KBM-7 (cell line): Measurements from ENCODE around the gene NEDD8.
A peak's percentile ranks its signal among the peaks of the same experiment; 100 is the strongest.
"Not testable (repeated sequence)": the region's sequence is repeated elsewhere in the genome, so short reads cannot be mapped to it uniquely, and the experiment has no call there.

ENCODE experiments used
- DNase-seq: peaks from one replicate; pipeline ENCODE4 v3.0.0-alpha.2; 2015
- in situ Hi-C: fragments of 300-500 bp; cut with MboI; formaldehyde crosslinking; loops from 2 replicates; pipeline ENCODE4 v1.14.3; 2020; ENCODE audit warnings: low sequenced_read_pairs, low pct_unique_long_range_greater_than_20kb, mixed read lengths

The NEDD8 gene

GRCh38 chr14:24207625-24208024 lies 24.5 kb downstream of the NEDD8 start:
- in situ Hi-C loops = no loop called here
- no peak for DNase-seq

DNA sequence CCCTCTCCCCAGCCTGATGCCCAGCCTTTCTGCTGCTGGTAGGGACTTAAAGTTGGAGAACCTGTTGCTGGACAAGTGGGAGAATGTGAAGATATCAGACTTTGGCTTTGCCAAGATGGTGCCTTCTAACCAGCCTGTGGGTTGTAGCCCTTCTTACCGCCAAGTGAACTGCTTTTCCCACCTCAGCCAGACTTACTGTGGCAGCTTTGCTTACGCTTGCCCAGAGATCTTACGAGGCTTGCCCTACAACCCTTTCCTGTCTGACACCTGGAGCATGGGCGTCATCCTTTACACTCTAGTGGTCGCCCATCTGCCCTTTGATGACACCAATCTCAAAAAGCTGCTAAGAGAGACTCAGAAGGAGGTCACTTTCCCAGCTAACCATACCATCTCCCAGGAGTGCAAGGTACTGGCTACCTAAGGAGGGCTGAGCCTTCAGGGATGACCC lies 25.0 kb downstream of the NEDD8 start:
- in situ Hi-C loops = no loop called here
- no peak for DNase-seq

DNA sequence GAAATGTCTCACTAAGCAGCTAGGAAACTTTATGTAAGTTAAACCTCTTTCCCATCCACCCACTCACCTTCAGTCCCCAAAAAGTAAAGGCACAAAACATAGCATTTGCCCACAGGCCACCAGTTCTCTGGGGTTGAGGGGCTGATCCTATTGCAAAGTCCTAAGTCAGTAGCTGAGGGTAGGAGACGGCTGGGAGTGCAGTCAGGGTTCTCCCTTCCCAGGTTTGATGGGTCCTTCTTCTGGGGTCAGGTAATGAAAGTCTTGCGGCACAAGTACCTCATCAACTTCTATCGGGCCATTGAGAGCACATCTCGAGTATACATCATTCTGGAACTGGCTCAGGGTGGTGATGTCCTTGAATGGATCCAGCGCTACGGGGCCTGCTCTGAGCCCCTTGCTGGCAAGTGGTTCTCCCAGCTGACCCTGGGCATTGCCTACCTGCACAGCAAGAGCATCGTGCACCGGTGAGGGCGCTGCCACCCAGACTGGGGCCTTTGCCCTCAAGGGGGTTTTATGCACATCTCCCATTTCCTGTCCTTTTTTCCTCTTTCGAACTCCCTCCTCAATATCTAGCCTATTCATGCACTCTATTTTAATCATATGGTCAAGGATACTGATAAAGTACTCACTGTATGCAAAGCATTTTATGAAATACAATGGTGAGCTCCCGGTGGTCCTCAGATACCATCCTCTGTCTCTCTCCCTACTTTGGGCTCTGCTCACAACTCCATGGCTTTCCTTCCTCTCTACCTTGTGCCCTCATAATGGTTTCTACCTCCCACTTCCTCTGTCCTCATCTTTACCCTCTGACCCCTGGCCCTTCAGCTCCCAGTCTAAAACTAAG lies 25.7 kb downstream of the NEDD8 start:
- in situ Hi-C loops = no loop called here
- DNase-seq = no peak

DNA sequence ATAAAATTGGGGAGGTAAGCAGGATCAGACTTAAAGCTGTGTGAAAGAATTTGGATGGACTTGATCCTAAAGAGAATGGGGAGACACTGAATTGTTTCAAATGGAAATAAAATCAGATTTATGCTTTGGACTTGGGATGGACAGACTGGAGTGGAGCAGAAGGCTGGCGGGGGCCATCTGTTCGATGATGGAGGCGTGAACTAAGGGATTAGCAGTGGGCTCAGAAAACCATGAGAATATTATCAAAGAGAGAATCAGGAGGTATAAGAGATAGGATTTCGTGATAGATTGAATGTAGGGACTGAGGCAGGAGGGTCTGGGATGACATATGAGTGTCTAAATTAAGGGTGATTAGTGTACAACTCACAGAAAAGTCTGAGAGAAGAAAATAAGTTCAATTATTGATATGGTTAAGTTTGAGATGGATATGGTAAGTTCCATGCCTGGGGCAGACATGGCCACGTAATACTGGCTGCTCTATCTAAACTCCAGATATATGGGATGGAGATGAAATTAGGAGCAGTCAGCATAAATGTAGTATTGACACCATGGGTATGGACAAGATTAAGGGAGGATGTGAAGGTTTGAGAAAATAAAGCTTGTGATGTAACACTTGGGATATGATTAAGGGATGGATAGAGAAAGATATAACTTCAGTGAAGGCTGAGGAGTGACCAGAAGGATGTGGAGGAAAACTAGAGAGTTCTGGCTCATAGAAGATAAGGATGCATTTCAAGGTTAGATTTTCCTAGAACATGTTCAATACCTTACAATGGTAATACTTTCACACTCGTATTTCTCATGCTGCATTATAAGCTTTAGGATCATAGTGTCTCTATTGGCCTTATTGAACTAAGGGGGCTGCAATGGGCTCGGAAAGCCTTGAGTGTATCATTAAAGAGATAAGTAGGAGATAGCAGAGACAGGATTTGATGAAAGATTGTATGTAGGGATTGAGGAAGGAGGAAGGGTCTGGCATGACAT lies 27.7 kb downstream of the NEDD8 start:
- DNase-seq = no peak
- in situ Hi-C loops = no loop called here

- in situ Hi-C loops, DNase-seq: not testable (repeated sequence)
Observed at GRCh38 chr14:24203249-24203886, 28.8 kb downstream of the NEDD8 start.

- DNase-seq, in situ Hi-C loops: not testable (repeated sequence)
Observed at GRCh38 chr14:24202538-24202937, 29.6 kb downstream of the NEDD8 start.

DNA sequence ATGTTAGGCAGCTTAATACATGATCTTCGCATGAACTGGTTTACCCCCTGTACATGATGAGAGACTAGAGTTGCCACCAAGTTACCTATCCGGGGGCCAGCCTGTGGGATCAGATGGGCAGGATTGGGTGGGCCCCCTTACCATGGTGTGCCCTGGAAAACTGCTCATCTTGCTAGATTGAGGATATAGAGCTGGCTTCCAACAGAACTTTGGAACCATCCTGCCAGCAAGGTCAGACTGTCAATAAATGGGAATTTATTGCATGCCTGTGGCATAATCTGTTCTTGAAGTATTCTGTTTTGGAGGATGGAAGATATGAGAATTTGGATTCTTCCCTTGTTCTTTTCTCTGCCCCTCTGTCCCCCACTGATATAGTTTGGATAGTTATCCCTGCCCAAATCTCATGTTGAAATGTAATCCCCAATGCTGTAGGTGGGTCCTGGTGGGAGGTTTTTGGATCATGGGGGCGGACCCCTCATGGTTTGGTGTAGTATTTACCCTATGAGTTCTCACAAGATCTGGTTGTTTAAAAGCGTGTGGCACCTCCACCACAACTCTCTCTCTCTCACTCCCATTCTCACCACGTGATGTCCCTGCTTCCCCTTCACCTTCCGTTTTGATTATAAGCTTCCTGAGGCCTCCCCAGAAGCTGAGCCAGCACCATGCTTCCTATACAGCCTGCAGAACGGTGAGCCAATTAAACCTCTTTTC lies 33.2 kb downstream of the NEDD8 start:
- in situ Hi-C loops = no loop called here
- DNase-seq = peak; percentile 34

DNA sequence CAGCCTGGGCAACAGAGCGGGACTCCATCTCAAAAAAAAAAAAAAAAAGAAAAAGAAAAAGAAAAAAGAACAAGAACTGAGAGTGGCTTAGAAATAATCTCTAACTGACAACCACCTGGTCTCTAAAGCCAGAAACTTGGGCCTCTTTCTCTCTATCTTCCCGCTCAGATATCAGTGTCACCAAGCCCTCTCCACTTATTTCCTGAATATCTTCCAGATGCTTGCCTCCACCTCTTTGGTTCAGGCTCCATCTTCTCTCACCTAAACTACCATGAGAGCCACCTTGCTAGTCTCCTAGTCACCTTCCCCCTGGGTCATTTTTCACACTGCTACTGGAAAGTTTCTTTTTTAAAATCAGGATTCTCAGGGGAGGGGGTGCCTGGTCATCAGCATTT lies 35.1 kb downstream of the NEDD8 start:
- DNase-seq = no peak
- in situ Hi-C loops = no loop called here

- DNase-seq = peak; percentile 50
- in situ Hi-C loops = no loop called here
Observed at GRCh38 chr14:24196071-24197055, 35.8 kb downstream of the NEDD8 start.

DNA sequence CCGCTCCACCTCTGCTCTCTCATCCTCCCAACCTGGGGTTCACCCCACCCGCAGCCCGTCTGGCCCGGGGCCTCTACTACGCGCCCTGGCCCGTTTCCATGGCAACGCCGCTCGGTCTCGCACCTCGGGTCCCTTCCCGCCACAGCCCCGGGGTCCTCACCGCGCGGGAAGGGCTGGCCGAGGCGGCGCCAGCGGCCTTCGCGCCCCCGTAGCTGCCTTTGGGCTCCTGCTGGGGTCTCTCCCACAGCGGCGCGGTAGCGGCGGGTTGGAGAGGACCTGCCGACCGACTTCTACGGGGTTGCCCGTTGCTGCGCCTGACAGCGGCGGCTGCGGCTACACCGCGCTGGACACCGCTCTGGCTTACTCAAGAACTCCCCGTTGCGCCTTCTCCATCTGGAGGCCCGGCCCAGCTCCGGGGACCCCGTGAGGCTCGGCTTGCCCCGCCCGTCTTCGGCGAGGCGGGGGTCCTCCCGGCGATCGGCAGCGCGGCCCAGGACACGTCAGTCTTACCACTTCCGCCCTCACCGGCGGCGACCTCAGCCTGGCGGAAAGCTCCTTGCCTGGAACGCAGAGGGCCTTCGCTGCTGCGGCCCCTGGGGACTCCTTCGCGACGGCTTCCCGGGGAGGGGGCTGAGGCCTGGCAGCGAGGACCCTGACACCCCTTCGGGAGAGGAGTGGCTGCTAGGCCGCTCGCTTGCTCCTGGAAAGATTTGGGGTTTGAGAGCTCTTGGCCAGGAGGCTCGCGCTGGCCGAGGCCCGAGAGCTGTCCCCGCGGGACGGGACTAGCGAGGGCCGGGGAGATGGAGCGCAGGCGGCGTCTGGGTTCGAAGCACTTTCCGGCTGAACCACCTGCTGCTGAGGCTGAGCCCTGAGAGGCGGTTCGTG lies 36.7 kb downstream of the NEDD8 start, which contains the start of gene TM9SF1:
TSS of gene TM9SF1 (minus strand) at position 256 of the 885 bp plus-strand sequence. CDS start 422 bp downstream, outside the sequence.
- in situ Hi-C loops = no loop called here
- peak; percentile 89 for DNase-seq

GRCh38 chr14:24194873-24195185 lies 37.3 kb downstream of the NEDD8 start:
- DNase-seq = no peak
- in situ Hi-C loops = no loop called here

DNA sequence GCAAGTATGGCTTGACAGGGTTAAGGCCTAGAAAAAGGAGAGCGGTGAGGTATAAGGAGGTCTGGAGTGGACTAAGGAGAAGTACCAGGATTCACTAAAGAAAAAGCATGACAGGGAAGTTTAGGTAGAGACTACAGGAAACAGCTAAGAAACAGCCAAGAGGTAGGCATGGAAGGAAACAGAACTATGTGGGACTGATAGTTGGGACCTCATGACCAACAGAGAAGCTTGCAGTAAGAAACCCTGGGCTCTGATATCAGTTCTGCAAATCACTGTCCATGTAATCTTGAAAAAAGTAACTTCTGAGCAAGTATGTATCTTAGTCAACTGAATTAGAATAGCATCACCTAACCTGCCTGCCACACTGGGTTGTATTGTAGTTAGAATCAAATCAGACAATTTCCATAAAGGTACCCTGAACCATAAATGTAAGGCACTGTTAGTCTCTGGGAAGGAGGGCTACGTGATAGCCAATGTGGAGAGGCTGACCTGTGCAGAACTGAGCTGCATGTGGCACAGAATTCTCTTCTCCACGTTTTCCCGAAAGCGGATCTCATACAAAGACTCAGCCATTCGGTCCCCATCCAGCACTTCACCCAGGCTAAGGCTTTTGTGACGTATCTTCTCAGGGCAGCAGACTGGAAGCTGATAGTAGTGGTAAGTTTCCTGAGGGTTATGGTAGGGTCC lies 37.8 kb downstream of the NEDD8 start:
- no peak for DNase-seq
- in situ Hi-C loops = no loop called here

DNA sequence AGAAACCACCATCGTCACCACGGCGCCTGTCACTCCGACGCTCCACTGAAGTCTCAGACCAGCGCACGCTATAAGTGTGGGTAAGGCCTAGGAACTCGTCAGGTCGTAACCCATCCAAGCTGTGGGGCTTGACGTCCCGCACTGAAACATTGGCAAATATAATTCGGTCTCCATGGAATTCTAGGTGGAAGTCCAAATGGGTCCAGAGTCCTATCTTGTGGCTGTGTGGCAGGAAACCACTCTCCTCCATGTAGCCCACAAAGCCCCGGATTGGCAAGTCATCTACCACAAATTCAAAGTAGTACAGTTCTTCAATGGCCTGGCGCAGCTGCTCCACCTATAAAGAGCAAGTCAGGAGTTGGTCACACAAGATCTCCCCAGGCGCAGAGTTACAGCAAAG lies 39.2 kb downstream of the NEDD8 start:
- in situ Hi-C loops = no loop called here
- no peak for DNase-seq

DNA sequence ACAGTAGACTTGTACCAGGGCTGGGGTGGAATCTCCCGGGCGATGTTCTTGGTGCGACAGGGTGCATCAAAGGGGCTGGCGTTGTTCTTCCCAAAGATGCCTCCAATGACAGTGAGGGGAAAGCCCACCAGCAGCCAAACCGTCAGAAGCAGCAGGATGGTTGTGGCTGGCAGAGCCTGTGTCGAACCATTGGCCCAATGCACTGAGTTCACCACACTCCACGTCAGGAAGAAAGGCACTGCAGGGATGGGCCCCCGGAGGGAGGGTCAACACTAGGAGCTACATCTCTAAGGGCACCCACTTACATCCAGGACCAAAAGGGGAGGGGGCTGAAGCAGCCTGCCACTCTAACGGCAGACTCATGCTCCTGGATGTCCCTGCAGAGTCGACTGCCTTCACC lies 41.8 kb downstream of the NEDD8 start:
- DNase-seq = no peak
- in situ Hi-C loops = no loop called here

DNA sequence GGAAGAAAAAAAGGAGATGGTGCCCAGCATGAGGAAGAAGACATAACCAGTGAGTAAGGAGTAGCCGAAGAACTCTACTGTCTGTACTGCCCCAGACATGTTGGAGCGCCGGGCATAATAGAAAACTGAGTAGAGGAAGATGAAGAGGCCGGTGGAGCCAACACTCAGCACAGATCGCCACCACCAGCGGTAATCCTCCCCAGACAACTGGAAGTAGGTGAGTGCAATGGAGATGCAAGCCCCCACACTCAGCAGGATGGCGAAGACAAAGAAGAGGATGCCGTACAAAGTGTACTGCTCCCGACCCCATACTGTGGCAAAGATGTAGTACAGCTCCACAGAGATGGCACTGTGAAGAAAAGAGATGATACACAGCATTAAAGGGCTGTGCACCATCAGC lies 42.7 kb downstream of the NEDD8 start:
- in situ Hi-C loops = no loop called here
- no peak for DNase-seq

DNA sequence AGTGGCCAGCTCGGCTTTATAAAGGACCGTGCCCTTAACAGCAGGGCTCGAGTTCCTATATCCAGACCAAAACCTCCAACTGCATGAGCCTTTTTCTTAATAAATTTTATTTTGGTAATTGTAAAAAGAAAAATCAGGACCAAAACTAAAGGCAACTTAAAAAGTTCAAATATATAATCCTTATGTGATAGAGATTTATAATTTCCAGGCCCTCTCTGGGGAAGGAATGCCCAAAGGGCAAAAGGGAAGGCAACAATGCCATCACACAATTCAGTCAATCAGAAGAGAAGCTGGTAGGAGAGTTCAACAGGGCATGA lies 43.1 kb downstream of the NEDD8 start:
- DNase-seq = no peak
- in situ Hi-C loops = no loop called here
